Measurements from ENCODE around the gene APCDD1.

APCDD1 gene

GRCh38 chr18:10432781-10433180 lies 21.7 kb upstream of the APCDD1 start:
- no peak for DNase-seq

- no peak for DNase-seq
Measured at GRCh38 chr18:10436160-10436559, 18.3 kb upstream of the APCDD1 start.

- DNase-seq, result no peak
Measured at GRCh38 chr18:10437837-10438236, 16.6 kb upstream of the APCDD1 start.

- no peak for DNase-seq
Measured at GRCh38 chr18:10439898-10440297, 14.5 kb upstream of the APCDD1 start.

GRCh38 chr18:10440884-10441283 lies 13.6 kb upstream of the APCDD1 start:
- DNase-seq, result no peak

GRCh38 chr18:10441472-10441871 lies 13.0 kb upstream of the APCDD1 start:
- DNase-seq, result no peak

GRCh38 chr18:10442551-10442971 lies 11.9 kb upstream of the APCDD1 start:
- DNase-seq, result no peak

GRCh38 chr18:10443001-10443400 lies 11.4 kb upstream of the APCDD1 start:
- no peak for DNase-seq

GRCh38 chr18:10444314-10445006 lies 10.0 kb upstream of the APCDD1 start:
- no peak for DNase-seq

- no peak for DNase-seq
Measured at GRCh38 chr18:10449396-10449795, 5.0 kb upstream of the APCDD1 start.

GRCh38 chr18:10450986-10451385 lies 3.4 kb upstream of the APCDD1 start:
- no peak for DNase-seq

- DNase-seq, result no peak
Measured at GRCh38 chr18:10453261-10453805, 1.1 kb upstream of the APCDD1 start.

GRCh38 chr18:10454681-10455557 lies 484 bp downstream of the APCDD1 start:
- no peak for DNase-seq

- no peak for DNase-seq
Measured at GRCh38 chr18:10455726-10456453, 1.5 kb downstream of the APCDD1 start.

- no peak for DNase-seq
Measured at GRCh38 chr18:10456718-10457117, 2.3 kb downstream of the APCDD1 start.

GRCh38 chr18:10457128-10457527 lies 2.7 kb downstream of the APCDD1 start:
- no peak for DNase-seq

- DNase-seq, result no peak
Measured at GRCh38 chr18:10457767-10458166, 3.3 kb downstream of the APCDD1 start.

GRCh38 chr18:10458691-10459090 lies 4.3 kb downstream of the APCDD1 start:
- DNase-seq, result no peak

- no peak for DNase-seq
Measured at GRCh38 chr18:10459587-10459986, 5.2 kb downstream of the APCDD1 start.

- no peak for DNase-seq
Measured at GRCh38 chr18:10460414-10461018, 6.1 kb downstream of the APCDD1 start.

- DNase-seq, result no peak
Measured at GRCh38 chr18:10461989-10462388, 7.6 kb downstream of the APCDD1 start.

GRCh38 chr18:10462597-10462996 lies 8.2 kb downstream of the APCDD1 start:
- DNase-seq, result no peak

GRCh38 chr18:10463096-10463495 lies 8.7 kb downstream of the APCDD1 start:
- no peak for DNase-seq

All from activated effector memory CD4-positive, alpha-beta T cell treated with Interleukin-2 at 50 U/mL for 16 hours (primary cell).